Thyroid gland (tissue), 4 donors: ENCODE results near the gene CNOT11.

Source experiments
- CTCF ChIP-seq, 6 experiments: fragments of 200-600 bp in 3 of 6; fragments of 450-650 bp in 3 of 6; sonication (generic) in 3 of 6; IDR thresholded peaks; one replicate each; pipeline ENCODE4 v1.5.1; 2016 to 2019; ENCODE audit warnings: antibody characterized with exemption in 6 of 6, mild to moderate bottlenecking in 2 of 6, inconsistent platforms in 1 of 6, moderate library complexity in 1 of 6
- POLR2A ChIP-seq, 2 donors: fragments of 450-650 bp; IDR thresholded peaks; one replicate each; pipeline ENCODE4 v1.6.1; 2017; ENCODE audit warnings: antibody characterized with exemption in 2 of 2, mild to moderate bottlenecking in 2 of 2, moderate library complexity in 1 of 2

DNA sequence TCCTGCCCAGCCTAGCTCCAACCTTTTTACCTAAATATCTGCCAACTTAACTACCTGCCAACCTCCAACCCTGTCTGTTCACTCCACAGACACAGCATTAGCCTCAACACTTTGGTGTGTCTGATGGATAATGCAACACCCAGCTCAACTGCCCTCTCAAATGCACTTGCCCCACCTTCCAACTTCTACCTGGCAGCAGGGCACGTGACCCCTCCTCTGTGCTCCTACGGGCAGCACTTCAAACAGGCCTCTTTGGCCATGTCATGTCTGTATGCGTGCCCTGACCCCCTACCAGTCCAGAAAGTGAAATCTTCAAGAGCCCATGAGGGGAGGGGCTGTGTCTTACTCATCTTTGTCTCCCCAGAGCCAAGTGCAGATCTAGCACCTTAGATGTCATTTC lies 30.3 kb downstream of the CNOT11 start:
- TF ChIP-seq CTCF (IDR thresholded peaks at IDR 0.05) (no peak), POLR2A (IDR thresholded peaks at IDR 0.05) (no peak)
